ENCODE measurements around the gene CEP20. TPM values are rescaled to one million over a fixed set of nuclear protein-coding genes. Genes with fewer than 3 reads are reported as not detected.

Gene CEP20
- total RNA-seq, 4 donors from 2014 or later = 13.5 to 33.0 (median 17.4) TPM

DNA sequence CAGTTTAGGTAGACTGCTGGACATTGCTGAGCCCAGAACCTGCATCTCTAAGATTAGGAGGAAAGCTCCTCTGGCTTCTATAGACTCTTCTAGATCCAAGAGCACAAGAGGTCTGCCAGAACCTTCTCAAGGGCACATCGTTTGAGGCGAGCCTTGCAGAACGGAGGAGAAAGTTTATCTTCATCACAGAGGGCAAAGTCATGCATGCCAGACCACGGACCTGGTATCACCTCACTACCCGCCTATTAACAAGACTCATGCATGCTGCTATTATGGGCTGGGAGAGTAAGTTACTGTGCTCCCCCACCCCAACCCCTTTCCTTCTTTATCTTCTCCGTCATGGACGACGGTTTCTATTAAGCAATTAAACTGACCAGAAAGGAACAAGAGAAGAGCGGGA is 54.9 kb downstream of the CEP20 start:
- TF ChIP-seq CTCF (IDR thresholded peaks at IDR 0.05) (no peak), POLR2A (IDR thresholded peaks at IDR 0.05) (no peak)
- no peaks in the 10 kb centered on the region for H3K4me1 ChIP-seq
- peak overlapping the region in 1 of 4 donors; percentile 68 for H3K27ac ChIP-seq
- peaks cover 0 to 5% (median 0%) of the 10 kb centered on the region in 3 donors for H3K36me3 ChIP-seq
- H3K9me3 ChIP-seq = no peaks in the 10 kb centered on the region
- no peaks in the 10 kb centered on the region for H3K27me3 ChIP-seq
- DNase-seq = no peak
- H3K4me3 ChIP-seq = no peak overlapping the region

DNA sequence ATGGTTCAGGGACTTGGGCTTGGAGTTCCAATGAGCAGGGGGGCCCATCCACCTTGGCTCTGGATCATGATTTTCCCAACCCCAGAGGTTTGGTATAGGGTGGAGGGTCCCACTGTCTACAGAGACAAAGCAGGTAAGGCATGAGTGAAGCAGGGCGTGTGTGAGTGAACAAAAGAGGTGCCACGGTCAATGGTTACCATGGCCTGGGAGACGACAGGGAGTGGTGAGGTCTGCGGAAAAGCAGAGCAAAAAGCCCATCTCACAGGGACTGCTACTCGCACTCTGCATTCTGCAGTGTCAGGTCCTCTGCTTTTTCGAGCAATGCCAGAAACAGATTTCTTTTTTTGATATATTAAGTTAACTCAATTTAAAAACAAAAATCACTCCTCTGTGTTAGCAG is 56.2 kb downstream of the CEP20 start:
- Histone ChIP-seq H3K4me3 (no peak overlapping the region), H3K36me3 (no peaks in the 10 kb centered on the region), H3K27me3 (no peaks in the 10 kb centered on the region), H3K9me3 (no peaks in the 10 kb centered on the region), H3K4me1 (peaks cover 0 to 11% (median 0%) of the 10 kb centered on the region in 4 donors), H3K27ac (peak overlapping the region in 1 of 4 donors; percentile 68)
- TF ChIP-seq CTCF (IDR thresholded peaks at IDR 0.05) (no peak), POLR2A (IDR thresholded peaks at IDR 0.05) (no peak)
- DNase-seq = no peak

DNA sequence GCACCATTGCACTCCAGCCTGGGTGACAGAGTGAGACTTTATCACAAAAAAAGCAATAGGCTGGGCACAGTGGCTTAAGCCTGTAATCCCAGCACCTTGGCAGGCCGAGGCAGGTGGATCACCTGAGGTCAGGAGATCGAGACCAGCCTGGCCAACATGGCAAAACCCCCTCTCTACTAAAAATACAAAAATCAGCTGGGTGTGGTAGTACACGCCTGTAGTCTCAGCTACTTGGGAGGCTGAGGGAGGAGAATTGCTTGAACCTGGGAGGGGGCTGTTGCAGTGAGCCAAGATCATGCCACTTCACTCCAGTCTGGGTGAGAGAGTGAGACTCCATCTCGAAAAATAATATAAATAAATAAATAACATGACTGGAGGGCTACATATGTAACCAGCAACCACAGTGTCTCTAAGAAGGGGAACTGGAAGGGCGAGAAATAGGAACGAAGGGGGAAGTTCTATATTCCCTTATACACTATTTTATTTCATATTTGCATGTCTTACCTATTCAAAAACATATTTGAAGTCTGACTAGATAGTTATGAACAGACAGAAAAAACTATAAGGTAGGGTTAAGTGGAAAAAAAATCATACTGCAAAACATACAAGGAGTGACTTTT is 57.5 kb downstream of the CEP20 start:
- H3K4me3 ChIP-seq = no peak overlapping the region
- H3K27me3 ChIP-seq = no peaks in the 10 kb centered on the region
- no peak for DNase-seq
- H3K4me1 ChIP-seq = peaks cover 0 to 11% (median 0%) of the 10 kb centered on the region in 4 donors
- TF ChIP-seq CTCF (IDR thresholded peaks at IDR 0.05) = no peak
- TF ChIP-seq POLR2A (IDR thresholded peaks at IDR 0.05) = no peak
- no peaks in the 10 kb centered on the region for H3K36me3 ChIP-seq
- peak overlapping the region in 1 of 4 donors; percentile 79 for H3K27ac ChIP-seq
- H3K9me3 ChIP-seq = no peaks in the 10 kb centered on the region

DNA sequence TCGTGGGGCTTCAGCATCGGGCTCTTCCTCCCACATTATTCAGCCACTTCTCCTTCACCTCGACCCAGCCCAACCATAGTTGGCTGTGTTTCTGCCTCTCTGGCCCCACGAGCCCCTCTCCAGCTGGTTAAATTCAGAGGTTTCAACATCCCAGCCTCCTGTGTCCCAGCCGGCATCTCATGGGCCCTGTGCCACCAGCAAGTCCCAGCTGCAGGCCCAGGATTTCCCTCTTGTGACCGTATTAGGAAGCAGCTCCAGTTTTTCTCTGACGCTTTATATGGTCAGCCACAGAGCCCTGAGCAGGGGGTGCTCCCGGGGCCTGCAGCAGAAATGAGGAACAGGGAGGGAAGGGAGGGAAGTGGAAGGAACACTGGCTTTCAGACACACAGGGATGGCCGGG is 58.9 kb downstream of the CEP20 start:
- Histone ChIP-seq H3K36me3 (no peaks in the 10 kb centered on the region), H3K4me1 (peaks cover 0 to 11% (median 0%) of the 10 kb centered on the region in 4 donors), H3K9me3 (no peaks in the 10 kb centered on the region), H3K27me3 (no peaks in the 10 kb centered on the region), H3K27ac (peak overlapping the region in 3 of 4 donors; percentile 10 to 79 (median 54)), H3K4me3 (no peak overlapping the region)
- no peak for TF ChIP-seq POLR2A (IDR thresholded peaks at IDR 0.05)
- no peak for TF ChIP-seq CTCF (IDR thresholded peaks at IDR 0.05)
- DNase-seq = peak in 2 of 3 donors; percentile 17 to 66

DNA sequence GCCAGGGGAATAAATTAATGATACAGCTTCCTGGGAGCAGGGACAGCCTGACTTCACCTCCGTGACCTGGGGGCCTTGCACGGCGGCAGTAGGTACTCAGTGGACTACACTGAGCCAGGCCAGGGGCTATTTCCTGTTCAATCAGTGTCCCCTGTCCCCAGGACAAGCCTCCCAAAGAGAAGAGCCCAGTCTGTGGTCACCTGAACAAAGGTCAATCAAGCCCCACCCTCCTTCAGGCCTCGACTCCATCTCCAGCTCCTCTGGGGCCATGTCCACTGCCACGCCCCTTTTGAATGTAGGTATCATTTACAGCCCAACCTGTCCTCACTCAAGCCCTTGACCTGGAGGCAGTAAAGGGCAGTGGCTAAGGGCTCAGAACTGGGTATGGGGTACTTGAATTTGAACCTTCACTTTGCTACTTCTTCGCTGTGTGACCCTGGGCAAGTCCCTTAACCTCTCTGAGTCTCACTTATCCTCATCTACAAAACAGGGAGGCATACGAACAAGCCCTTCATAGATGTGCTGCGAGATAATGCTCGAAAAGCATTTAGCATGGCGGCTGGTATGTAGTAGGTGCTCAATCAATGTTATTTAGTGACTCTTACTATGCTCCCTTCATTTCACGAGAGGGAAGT is 60.6 kb downstream of the CEP20 start:
- peak overlapping the region in 1 of 4 donors; percentile 79 for H3K27ac ChIP-seq
- H3K9me3 ChIP-seq = no peaks in the 10 kb centered on the region
- H3K4me1 ChIP-seq = peaks cover 0 to 11% (median 0%) of the 10 kb centered on the region in 4 donors
- H3K36me3 ChIP-seq = no peaks in the 10 kb centered on the region
- no peaks in the 10 kb centered on the region for H3K27me3 ChIP-seq
- DNase-seq = no peak
- TF ChIP-seq CTCF (IDR thresholded peaks at IDR 0.05) = no peak
- TF ChIP-seq POLR2A (IDR thresholded peaks at IDR 0.05) = no peak
- no peak overlapping the region for H3K4me3 ChIP-seq
